HL-60 (cell line): ENCODE results near the gene IQGAP3.

Experiments used
- DNase-seq, 2 experiments: peaks; one replicate each; pipeline ENCODE4 v3.0.0-alpha.2; 2010 to 2020; ENCODE audit warnings: low read depth in 1 of 2, low spot score in 1 of 2
- H3K27ac ChIP-seq: fragments of 250-450 bp; sonication (Bioruptor Pico); replicated peaks from 2 replicates; pipeline ENCODE4 v1.5.1; 2020; ENCODE audit warnings: mild to moderate bottlenecking, moderate library complexity
- H3K27me3 ChIP-seq: fragments of 250-450 bp; sonication (Bioruptor Pico); 2 replicates; pipeline ENCODE4 v1.5.1; 2021; ENCODE audit warnings: mild to moderate bottlenecking, moderate library complexity; ENCODE audit not compliant: insufficient read depth, poor library complexity, severe bottlenecking
- H3K4me3 ChIP-seq: replicated peaks from 2 replicates; pipeline ENCODE4 v1.5.1; 2011; ENCODE audit warnings: mild to moderate bottlenecking, control low read depth, low read length; ENCODE audit not compliant: insufficient read depth
- GABPA ChIP-seq: IDR thresholded peaks from 2 replicates; pipeline ENCODE4 v1.6.1; 2012; ENCODE audit warnings: low read depth
- POLR2AphosphoS5 ChIP-seq: IDR thresholded peaks from 2 replicates; pipeline ENCODE4 v1.6.1; 2012; ENCODE audit warnings: low read depth
- SPI1 ChIP-seq: IDR thresholded peaks from 2 replicates; pipeline ENCODE4 v1.6.1; 2012; ENCODE audit warnings: low read depth, mild to moderate bottlenecking, borderline replicate concordance
- TF ChIP-seq, protein P1 (sequence below): IDR thresholded peaks from one replicate; pipeline ENCODE4 v1.5.1; 2011; ENCODE audit warnings: low read length, control low read depth, inconsistent platforms; ENCODE audit not compliant: insufficient read depth
- TF ChIP-seq, protein P2 (sequence below): IDR thresholded peaks from 2 replicates; pipeline ENCODE4 v1.6.1; 2012; ENCODE audit warnings: low read depth; ENCODE audit not compliant: insufficient replicate concordance

Gene IQGAP3

DNA sequence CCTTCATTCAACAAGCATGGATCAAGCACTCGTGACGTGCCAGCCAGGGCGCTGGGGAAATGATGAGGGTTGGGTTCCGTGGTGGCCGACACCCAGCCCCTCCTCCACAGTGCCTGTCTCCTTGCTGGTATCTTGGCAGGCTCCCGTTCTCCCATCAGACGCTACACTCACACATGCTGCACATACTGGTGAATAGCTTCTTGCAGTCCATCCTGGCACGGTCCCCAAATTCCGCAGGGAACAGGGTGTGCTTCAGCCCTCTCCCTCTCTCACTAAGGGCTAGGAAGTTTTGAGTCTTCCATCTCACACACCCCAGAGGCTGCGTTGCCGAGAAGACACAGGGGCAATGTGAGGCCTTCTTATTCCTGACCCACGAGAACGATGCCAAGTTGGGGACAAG lies 61.7 kb downstream of the IQGAP3 start:
- TF ChIP-seq, protein P1, sequence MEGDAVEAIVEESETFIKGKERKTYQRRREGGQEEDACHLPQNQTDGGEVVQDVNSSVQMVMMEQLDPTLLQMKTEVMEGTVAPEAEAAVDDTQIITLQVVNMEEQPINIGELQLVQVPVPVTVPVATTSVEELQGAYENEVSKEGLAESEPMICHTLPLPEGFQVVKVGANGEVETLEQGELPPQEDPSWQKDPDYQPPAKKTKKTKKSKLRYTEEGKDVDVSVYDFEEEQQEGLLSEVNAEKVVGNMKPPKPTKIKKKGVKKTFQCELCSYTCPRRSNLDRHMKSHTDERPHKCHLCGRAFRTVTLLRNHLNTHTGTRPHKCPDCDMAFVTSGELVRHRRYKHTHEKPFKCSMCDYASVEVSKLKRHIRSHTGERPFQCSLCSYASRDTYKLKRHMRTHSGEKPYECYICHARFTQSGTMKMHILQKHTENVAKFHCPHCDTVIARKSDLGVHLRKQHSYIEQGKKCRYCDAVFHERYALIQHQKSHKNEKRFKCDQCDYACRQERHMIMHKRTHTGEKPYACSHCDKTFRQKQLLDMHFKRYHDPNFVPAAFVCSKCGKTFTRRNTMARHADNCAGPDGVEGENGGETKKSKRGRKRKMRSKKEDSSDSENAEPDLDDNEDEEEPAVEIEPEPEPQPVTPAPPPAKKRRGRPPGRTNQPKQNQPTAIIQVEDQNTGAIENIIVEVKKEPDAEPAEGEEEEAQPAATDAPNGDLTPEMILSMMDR = no peak
- TF ChIP-seq GABPA (no peak), POLR2AphosphoS5 (no peak), SPI1 (no peak)
- TF ChIP-seq, protein P2, sequence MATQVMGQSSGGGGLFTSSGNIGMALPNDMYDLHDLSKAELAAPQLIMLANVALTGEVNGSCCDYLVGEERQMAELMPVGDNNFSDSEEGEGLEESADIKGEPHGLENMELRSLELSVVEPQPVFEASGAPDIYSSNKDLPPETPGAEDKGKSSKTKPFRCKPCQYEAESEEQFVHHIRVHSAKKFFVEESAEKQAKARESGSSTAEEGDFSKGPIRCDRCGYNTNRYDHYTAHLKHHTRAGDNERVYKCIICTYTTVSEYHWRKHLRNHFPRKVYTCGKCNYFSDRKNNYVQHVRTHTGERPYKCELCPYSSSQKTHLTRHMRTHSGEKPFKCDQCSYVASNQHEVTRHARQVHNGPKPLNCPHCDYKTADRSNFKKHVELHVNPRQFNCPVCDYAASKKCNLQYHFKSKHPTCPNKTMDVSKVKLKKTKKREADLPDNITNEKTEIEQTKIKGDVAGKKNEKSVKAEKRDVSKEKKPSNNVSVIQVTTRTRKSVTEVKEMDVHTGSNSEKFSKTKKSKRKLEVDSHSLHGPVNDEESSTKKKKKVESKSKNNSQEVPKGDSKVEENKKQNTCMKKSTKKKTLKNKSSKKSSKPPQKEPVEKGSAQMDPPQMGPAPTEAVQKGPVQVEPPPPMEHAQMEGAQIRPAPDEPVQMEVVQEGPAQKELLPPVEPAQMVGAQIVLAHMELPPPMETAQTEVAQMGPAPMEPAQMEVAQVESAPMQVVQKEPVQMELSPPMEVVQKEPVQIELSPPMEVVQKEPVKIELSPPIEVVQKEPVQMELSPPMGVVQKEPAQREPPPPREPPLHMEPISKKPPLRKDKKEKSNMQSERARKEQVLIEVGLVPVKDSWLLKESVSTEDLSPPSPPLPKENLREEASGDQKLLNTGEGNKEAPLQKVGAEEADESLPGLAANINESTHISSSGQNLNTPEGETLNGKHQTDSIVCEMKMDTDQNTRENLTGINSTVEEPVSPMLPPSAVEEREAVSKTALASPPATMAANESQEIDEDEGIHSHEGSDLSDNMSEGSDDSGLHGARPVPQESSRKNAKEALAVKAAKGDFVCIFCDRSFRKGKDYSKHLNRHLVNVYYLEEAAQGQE = no peak
- H3K27me3 ChIP-seq = no peaks in the 10 kb centered on the region
- DNase-seq = no peak
- no peak overlapping the region for H3K4me3 ChIP-seq
- no peak overlapping the region for H3K27ac ChIP-seq

DNA sequence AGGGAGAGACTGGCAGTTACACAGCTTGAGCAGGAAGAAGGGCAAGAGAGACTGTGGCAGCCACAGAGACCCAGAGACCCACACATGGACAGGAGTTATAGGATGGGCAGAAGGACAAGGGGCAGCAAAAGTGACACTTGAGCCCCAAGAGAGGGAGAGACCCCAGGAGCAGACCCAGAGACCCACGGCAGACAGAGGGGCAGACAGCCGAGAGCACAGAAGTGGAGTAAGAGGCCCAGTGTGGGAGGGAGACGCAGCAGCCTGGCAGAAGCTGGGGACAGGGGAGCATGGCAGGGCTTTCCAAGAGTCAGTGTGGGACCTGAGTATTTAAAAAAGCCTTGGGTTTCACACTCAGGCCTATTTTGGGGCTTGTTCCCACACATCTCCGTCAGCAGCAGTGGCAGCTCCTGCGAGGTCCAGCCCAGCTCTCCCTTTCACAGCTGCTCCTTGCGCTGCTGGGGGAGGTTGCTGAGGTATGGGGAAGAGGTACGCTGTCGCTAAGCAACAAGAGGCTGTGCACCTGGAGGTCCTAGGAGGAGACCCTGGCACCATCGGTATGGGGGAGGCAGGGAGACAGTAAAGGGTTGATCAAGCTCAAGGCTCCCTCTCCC lies 62.8 kb downstream of the IQGAP3 start:
- DNase-seq = no peak
- Histone ChIP-seq H3K27ac (no peak overlapping the region), H3K27me3 (no peaks in the 10 kb centered on the region), H3K4me3 (no peak overlapping the region)
- TF ChIP-seq SPI1 = no peak
- TF ChIP-seq, protein P1 = no peak
- TF ChIP-seq GABPA = no peak
- TF ChIP-seq, protein P2 = no peak
- TF ChIP-seq POLR2AphosphoS5 = no peak

DNA sequence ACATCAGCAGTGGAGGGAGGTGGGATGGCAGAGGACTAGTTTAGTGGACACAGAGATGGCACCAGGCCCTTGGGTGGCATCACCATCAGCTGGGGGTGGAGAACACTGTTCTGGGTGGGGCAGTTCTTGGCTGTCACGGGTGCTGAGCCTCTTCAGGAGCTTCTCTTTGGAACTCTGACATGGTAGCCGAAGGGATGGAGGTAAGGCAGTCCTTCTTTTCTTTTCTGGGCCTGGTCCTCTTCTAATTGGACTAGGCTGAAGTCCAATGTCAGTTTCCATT lies 63.5 kb downstream of the IQGAP3 start:
- TF ChIP-seq POLR2AphosphoS5 (no peak), SPI1 (no peak), GABPA (no peak)
- TF ChIP-seq, protein P1 = no peak
- TF ChIP-seq, protein P2 = no peak
- no peaks in the 10 kb centered on the region for H3K27me3 ChIP-seq
- no peak overlapping the region for H3K27ac ChIP-seq
- H3K4me3 ChIP-seq = no peak overlapping the region
- no peak for DNase-seq
